Measurements from ENCODE around the gene MAPK8IP2. TPM values are rescaled to one million over a fixed set of nuclear protein-coding genes. Genes with fewer than 3 reads are reported as not detected.

Gene MAPK8IP2
- total RNA-seq (2021) (0.79 and 0.88 TPM in 2 replicates), Bru-seq, nascent RNA (percentile 13 among the genes with signal in this experiment), BruChase-seq, experiment 1, labeled RNA remaining after a 2-hour chase (percentile 25 among the genes with signal in this experiment), BruChase-seq, experiment 2, labeled RNA remaining after a 6-hour chase (percentile 25 among the genes with signal in this experiment)
- long read RNA-seq, partial matches to known transcripts = 0 of 1 reads
- long read RNA-seq, other reads (novel, unspliced or antisense) = 1 of 1 reads

GRCh38 chr22:50600538-50600937 is at the start of gene MAPK8IP2:
MAPK8IP2 (plus strand) TSS chr22:50600793; CDS start chr22:50600819, 26 bp downstream.
- no peak within 1 kb of the TSS for H2AFZ ChIP-seq
- no peaks in the 10 kb centered on the region for H3K9me3 ChIP-seq (ENCODE audit: insufficient read depth, low read depth)
- peak within 1 kb of the TSS; percentile 44 for H3K4me2 ChIP-seq
- no peaks in the 10 kb centered on the region for H3K9me2 ChIP-seq (ENCODE audit: insufficient read depth)
- DNase-seq = no peak
- H3K36me3 ChIP-seq (ENCODE audit: low read depth) = no peaks in the 10 kb centered on the region
- peaks cover 17% of the 10 kb centered on the region; the same call in 1 of the 2 replicates for H3F3A ChIP-seq (ENCODE audit: insufficient read depth, low read depth)
- intact Hi-C loops (cut with micrococcal nuclease; ENCODE audit: unreplicated experiment) = no loop called here
- H3K4me3 ChIP-seq = no peak within 1 kb of the TSS
- ChIA-PET POLR2A (ENCODE audit: unreplicated experiment) (no interaction called here), CTCF (no interaction called here)
- H3K79me2 ChIP-seq (ENCODE audit: low read depth) = no peaks in the 10 kb centered on the region
- no TSS peak for BruUV-seq (replicated peaks)
- H3K27ac ChIP-seq = no peak within 1 kb of the TSS
- no peaks in the 10 kb centered on the region for H3K4me1 ChIP-seq (replicated peaks; ENCODE audit: insufficient read depth)
- H4K20me1 ChIP-seq (ENCODE audit: insufficient read depth) = no peaks in the 10 kb centered on the region; the same call in 1 of the 2 replicates
- TF ChIP-seq CTCF (conservative IDR thresholded peaks at IDR 0.05) = no peak
- no peak for TF ChIP-seq EZH2 (IDR thresholded peaks at IDR 0.05; ENCODE audit: low read depth)
- H3K27me3 ChIP-seq (ENCODE audit: insufficient read depth, low read depth) = peaks cover 45% of the 10 kb centered on the region

- DNase-seq = no peak
- Histone ChIP-seq H2AFZ (no peak overlapping the region), H3F3A (ENCODE audit: insufficient read depth, low read depth) (no peaks in the 10 kb centered on the region), H3K9me3 (ENCODE audit: insufficient read depth, low read depth) (no peaks in the 10 kb centered on the region), H3K9me2 (ENCODE audit: insufficient read depth) (no peaks in the 10 kb centered on the region), H4K20me1 (ENCODE audit: insufficient read depth) (no peaks in the 10 kb centered on the region), H3K36me3 (ENCODE audit: low read depth) (no peaks in the 10 kb centered on the region), H3K27me3 (ENCODE audit: insufficient read depth, low read depth) (no peaks in the 10 kb centered on the region), H3K4me3 (no peak overlapping the region), H3K4me2 (no peak overlapping the region), H3K27ac (no peak overlapping the region), H3K79me2 (ENCODE audit: low read depth) (no peaks in the 10 kb centered on the region), H3K4me1 (replicated peaks; ENCODE audit: insufficient read depth) (peaks cover 2% of the 10 kb centered on the region; the same call in 1 of the 2 replicates)
- intact Hi-C loops (cut with micrococcal nuclease; ENCODE audit: unreplicated experiment) = no loop called here
- ChIA-PET CTCF (interaction anchor here (0.6 kb wide), 1 partner anchor 22 kb away, joined by 7 read pairs; no protein-coding TSS in a partner anchor), POLR2A (ENCODE audit: unreplicated experiment) (interaction anchor here (0.6 kb wide), 1 partner anchor 12 kb away, joined by 5 read pairs; no protein-coding TSS in a partner anchor)
- no TSS peak for BruUV-seq (replicated peaks)
- TF ChIP-seq CTCF (conservative IDR thresholded peaks at IDR 0.05) (no peak), EZH2 (IDR thresholded peaks at IDR 0.05; ENCODE audit: low read depth) (no peak)
Measured at GRCh38 chr22:50551160-50551752, 49.3 kb upstream of the MAPK8IP2 start.

GRCh38 chr22:50553310-50553709 is 47.3 kb upstream of the MAPK8IP2 start:
- Histone ChIP-seq H4K20me1 (ENCODE audit: insufficient read depth) (no peaks in the 10 kb centered on the region), H3K4me3 (no peak overlapping the region), H3K27ac (no peak overlapping the region), H2AFZ (no peak overlapping the region), H3K4me2 (no peak overlapping the region), H3K27me3 (ENCODE audit: insufficient read depth, low read depth) (no peaks in the 10 kb centered on the region), H3K9me3 (ENCODE audit: insufficient read depth, low read depth) (no peaks in the 10 kb centered on the region), H3K79me2 (ENCODE audit: low read depth) (no peaks in the 10 kb centered on the region), H3K36me3 (ENCODE audit: low read depth) (no peaks in the 10 kb centered on the region), H3K4me1 (replicated peaks; ENCODE audit: insufficient read depth) (no peaks in the 10 kb centered on the region), H3K9me2 (ENCODE audit: insufficient read depth) (no peaks in the 10 kb centered on the region), H3F3A (ENCODE audit: insufficient read depth, low read depth) (no peaks in the 10 kb centered on the region)
- BruUV-seq (replicated peaks) = no TSS peak
- POLR2A ChIA-PET (ENCODE audit: unreplicated experiment) = no interaction called here
- CTCF ChIA-PET = no interaction called here
- DNase-seq = no peak
- no peak for TF ChIP-seq CTCF (conservative IDR thresholded peaks at IDR 0.05)
- TF ChIP-seq EZH2 (IDR thresholded peaks at IDR 0.05; ENCODE audit: low read depth) = no peak
- intact Hi-C loops (cut with micrococcal nuclease; ENCODE audit: unreplicated experiment) = no loop called here

Data from PC-9 (cell line).